Activated CD4-positive, alpha-beta T cell treated with anti-CD3 and anti-CD28 coated beads, Interleukin-2, Interleukin-6, amounts not matched to agents 100 ng/mL and 50 ng/mL, durations not matched to agents 16 hours and 8 hours (primary cell): ENCODE data around the gene FILIP1L.

Source experiments
- DNase-seq: peaks from one replicate; pipeline ENCODE4 v3.0.0-alpha.2; 2020

The FILIP1L gene

DNA sequence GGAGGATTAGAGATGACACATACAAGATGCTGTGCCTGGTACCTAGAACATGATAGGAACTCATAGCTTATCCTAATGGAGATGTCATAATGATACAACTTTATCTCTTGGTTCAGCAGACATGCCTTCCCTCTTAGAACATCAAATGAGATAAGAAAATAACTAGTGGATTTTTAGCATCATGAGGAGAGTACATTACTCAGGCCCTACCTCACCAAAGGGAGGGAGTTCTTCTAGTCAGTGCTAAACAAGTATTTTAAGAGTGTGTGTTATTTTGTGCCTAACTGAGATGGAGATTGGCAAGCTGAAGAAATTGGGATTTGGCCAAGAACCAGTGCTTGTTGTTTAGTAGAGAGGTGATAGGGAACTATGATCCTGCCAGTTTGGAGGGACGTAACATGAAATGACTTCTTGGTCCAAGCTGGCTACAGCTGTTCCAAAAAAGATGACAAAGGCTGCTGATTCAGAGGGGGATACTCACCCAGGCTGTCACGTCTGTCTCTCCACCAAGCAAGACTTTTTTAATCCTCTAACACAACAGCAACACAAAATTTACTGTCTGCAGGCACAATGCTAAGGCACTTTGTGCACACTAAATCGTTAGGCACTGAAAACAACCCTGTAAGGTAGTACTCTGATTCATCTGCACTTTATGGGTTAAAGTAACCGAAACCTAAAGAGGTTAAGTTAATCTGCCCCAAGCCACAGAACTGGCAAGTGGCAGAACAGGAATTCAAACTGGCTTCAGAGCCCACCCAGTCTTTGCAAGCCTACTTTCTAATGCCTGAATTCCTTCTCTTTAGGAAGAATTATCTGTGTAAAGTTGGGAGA, 170.2 kb downstream of the FILIP1L start:
- no peak for DNase-seq

DNA sequence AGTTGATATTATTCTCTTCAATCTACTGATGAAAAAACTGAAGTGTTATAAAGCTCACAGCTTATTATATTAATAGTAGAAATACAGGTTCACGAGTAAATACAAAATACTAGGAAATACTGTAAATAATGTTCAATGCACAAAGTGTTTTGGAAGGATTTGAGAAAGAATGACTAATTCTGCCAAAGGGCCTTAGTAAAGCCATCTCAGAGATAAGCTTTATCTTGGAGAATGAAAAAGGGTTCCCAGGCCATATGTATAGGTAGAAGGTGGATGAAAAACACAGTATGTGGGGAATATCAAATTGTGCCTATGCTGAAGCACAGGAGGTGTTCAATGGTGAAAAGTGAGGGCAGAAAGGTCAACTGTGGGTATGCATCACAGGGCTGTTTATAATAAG, 173.1 kb downstream of the FILIP1L start:
- no peak for DNase-seq

DNA sequence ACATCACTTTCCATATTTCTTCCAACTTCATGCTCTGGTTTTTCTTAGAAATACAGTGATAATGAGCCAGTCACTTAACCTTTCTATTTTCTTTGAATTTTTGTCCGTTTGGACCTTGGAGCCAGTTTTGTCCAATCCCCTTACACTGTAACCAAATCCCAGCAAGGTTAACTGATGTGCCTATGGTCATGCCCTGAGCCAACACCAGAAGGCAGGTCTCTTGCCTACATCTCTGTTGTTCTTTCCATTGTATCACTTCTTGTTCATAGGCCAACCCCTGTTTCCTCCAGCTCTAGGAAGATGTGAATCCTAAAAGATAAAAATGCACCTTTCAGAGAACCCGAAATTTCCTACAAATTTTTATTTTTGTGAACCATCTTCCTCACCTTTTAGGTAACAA, 174.0 kb downstream of the FILIP1L start:
- DNase-seq = no peak

DNA sequence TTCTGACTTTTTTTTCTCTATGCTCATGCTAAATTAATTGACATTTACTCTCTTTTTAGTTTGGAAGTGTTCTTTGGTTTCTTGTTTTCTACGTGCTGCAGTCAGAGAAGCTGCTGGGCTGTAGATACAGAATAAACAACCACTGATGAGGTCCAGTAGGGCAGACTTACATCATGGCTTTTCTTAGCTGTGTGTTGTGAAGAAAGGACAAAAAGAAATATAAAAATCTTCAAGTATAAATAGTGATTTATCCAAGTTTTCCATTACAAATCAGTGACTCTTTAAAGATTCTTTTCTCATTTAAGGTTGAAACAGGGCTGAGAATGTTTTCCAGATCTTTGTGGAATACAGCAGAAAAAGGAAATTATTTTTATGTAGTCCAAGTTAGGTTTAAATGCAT, 174.4 kb downstream of the FILIP1L start:
- DNase-seq = no peak

DNA sequence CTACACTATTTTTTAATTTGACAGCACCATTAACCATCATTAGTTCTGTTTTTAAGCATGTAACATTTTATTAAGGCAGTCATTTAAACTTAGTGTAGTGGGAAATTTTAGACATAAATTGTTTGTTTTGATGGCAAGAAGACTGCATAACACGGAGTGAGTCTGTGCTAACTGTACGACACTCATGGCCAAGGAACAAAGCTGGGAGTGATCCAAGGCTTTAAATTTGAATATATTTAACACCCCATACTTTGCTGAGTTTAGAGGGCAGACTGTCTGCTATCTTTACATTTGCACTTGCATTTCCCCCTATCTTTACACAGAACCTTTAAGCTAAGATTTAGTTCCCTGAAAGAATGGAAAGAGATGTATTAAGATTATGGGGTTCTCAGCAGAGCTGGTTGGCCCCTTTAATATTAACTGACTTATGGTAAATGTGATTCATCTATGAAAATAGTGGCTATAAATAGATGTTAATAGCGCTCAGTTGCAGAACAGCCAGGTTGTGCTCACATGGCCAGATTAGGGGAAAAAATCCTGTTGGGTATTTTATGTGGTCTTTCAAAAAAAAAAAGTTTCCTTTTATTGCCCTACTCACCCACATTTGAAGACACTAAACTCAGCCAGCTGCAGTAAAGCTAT, 175.9 kb downstream of the FILIP1L start:
- DNase-seq = no peak

DNA sequence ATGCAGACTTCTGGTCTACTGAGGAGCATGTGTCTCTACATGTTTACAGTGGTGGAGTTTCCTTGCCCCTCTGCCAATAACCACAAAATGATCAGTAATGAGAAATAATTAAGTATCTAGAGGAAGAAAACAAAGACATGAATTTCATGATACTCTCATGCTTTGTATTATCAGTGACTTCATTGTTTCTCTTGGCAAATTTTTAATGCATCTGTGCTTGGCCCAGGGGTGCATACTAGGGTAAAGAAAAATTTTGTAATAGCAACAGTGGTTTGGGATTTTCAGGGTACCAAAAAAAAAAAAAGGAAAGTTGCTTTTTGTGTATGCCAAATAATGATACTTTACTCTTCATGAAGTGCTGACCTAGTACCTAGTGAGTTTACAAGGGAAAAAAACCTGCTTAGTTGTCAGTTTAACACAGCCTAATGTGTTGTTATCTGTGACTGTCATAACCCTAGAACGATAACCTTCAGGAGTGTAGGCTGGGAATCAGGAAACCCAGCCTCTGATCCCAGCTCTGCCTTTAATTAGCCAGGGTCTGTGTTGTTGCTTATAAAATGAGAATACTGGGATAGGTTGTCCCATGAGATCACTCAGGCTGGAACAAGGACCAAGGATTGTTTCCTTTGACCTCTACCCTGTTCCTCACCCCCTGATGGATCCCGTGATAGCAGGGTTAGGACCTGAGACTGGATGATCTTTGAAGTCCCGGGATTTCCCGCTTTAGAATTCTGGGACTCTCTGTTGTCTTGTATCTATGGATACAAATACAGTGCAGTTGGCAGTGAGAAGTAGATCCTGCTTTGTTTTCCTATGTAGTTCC, 179.1 kb downstream of the FILIP1L start:
- DNase-seq = no peak

DNA sequence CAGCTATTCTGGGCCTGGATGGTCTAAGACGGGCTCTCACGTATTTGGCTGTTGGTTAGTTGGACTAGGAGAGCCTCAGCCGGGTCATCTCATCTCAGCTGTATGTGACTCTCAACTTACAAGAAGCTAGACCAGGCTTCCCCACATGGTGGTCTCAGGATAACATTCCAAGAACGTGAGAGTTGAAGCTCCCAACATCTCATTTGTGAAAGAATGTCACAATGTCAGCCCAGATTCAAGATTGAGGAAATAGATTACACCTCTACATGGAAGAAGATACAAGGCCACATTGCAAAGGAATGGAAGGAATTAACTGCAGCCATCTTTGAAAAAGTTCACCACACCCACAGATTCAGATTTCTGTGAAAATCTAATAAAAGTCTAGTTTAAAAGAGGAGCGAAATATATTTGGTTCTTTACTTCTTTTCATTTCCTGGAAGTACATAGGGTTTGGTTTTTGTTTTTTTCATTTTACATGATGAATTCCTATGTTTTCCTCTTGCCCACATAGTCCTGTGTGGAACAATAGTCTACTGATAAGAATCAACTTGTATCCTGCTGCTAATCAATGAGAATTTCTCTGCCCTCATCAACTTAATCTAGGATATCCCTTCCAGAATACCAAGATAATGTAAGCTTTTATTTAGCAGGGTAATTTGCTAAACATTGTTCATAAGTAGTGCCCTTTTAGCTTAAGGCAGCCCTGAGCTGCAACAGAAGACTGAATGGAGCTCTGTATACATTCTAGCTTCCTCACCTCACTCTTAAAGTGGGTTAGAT, 180.1 kb downstream of the FILIP1L start:
- no peak for DNase-seq

DNA sequence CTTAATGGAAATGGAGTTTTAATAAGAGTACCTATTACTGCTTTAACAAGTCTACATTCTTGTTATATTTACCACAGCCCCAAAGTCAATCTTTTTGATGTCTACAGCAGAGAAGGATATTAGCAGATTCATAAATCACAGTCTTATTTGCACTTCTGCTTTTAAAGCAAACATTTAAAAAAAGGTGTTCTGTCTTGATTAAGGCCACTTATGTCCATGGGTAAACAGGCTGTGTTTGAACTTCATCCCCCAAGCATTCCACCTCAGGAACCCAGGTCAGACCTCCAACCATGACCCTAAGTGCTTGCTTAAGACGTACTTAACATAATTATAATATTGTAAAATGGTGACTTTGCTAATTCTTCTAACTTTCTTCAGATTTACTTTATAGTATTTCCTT, 183.2 kb downstream of the FILIP1L start:
- no peak for DNase-seq

DNA sequence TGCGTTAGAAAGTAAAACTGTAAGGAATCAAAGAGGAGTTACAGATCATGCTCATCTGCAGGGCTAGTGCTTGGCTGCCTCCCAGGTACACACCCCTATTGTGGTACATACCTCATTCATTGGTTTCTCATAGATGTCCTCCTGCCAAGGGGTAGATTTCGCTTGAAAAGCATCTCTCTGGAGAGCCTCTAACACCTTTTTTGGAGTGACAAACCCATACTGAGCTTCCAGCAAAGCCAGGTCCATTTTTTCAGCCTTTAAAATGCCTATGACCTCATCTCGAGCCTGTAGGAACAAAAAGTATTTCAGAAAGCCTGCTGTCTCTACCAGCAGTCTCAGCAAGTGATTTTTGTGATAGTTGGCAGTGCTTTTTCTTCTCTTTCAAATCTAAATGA, 184.6 kb downstream of the FILIP1L start:
- no peak for DNase-seq

DNA sequence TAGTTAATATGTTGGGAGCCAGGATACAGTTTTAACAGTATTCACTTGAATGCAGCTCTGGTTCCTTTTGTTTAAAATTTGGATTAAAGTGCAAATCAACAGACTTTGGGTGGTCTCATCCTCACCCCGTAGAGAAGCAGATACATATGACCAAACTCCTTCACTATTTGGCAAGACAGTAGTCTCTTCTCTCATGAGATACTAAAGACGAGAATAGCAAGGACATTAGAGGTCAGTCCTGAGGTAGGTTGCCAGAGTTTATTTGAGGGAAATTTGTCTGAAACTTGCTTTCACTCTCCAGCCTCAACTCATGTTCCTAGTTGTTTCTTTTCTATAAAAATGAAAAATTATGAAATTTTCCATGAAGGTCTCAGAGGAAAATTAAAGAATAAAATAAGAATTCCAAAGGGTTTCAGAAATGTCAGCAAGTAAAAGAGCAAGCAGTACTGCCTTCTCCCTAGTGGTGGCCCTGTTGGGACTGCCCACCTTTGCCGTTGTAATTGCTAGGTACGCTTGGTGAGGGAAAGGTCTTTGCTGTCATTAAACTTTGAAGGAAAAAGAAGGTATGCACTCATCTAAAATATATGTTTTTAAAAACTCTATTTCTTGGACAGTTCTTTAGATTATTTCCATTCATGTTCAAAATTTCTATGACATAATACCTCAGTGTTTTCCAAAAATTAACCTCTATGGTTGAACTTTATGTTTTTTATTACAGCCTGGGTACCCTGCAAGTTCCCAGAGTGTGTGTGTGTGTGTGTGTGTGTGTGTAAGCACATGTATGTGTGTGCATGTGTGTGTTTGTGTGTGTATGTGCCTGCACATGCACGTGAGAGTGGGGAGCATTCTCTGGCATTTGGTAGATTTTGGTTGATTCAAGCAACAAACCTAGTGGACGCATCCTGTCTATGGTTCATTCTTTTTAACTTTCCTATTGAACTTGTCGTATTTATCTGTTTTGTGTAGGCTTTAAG, 185.2 kb downstream of the FILIP1L start:
- no peak for DNase-seq

DNA sequence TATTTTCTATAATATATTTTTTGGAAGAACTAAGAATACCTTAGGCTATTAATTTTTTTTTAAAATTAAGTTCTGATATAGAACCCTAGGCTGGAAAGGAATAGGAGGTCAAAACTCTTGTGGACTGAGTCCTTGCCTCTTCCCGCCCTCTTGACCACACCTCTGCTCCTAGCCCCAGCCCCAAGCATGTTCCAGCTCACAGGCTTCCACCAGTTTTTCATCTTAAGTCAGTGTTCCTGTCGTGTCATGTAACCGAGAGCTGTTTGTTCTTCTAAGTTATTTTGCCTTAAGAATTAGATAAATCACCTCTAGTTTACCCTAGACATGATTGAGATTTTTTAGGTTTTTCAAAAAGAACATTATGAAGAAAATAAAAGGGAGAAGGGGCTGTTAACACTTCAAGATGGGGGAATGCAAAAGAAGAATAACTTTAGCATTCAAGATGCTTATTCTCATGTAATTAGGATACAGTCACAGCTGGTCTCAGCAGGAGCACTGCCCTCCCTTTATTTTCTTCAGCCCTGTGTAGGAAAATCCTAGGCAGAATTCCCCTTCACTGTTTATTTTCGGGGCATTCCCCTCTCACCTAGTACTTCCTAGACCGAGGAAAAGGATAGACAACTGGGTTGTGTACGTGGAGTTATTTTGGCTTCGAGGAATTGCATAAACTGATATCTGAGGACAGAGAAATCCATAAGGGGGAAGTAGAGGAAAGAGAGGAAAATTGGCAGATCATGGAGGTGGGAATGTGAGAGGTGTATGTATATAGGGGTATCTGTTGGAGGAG, 186.4 kb downstream of the FILIP1L start:
- no peak for DNase-seq

DNA sequence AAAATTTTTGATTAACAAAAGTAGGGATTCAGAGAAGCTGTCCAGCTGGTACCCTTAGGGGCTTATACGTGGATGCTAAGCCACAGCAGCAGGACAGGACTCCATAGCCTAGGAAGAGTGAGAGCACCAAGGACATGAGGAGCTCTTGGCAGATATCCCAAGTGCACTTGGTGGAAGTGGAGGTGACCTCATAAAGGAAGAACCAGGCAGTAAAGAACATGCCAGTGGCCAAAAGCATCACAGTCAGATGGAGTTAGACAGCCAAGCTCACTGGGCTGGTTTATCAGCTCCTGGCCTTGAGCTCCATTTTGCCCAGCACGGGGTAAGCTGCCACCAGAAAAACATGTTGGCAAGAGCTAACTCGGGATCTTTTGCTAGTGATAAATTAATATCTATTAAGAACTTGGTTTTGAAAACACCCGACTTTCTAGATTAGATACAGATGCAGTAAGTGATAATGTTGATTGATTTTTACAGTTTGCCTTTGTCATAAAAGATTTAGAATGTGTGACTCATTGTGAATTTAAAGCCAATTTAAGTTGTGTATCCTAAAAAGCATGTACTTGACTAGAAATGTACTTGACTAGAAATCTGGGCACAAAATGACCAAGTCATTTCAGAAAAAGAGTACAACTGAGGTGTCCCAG, 188.6 kb downstream of the FILIP1L start:
- no peak for DNase-seq

DNA sequence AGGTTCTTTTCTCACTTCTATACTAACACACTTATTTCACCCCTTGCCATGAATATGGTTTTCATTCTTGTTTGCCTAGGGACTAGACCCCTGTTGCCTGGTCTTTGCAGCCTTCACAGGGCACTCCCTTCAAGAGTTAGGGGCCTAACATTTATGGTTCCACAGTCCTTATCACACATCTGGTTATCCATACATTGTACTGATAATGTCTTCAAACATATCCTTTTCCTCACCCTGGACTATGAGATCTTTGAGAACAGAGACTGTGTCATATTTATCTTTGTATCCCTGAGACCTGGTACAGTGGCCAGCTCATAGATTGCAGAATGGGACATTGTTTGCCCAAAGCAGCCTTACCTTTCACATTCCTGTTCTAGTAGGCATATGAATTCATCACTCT, 190.4 kb downstream of the FILIP1L start:
- no peak for DNase-seq

DNA sequence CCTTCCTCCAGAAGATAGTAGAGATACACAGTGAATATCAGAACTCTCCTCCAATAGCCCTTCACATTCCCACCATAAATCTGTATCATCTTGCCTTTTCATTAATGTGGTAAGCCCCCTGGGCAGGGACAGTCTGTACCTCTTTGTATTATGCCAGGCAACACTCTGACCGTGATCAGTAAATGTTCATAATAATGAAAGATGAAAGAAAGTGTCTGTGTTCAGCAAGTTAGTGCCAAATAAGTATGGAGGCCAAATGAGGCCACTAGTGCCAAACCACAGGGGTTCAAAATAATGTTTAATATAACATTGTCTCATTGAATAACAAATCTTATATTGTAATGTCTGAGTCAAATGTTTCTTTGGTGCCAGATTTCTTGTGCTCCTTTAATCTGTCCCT, 192.3 kb downstream of the FILIP1L start:
- DNase-seq = no peak

DNA sequence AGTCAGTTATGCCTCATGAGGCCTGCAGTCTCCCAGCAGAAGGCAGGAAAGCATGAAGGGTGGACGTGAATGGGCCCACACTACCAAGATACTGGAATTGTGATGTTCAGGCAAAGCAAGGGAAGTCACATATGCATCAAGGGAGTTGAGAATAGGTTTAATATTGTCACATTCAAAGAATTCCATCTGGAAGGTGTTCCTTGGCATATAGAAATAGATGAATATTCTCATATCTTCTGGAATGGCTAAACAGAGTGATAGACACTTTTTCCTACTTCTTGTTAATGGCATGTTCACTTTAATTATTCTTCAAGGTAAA, 193.0 kb downstream of the FILIP1L start:
- DNase-seq = no peak

DNA sequence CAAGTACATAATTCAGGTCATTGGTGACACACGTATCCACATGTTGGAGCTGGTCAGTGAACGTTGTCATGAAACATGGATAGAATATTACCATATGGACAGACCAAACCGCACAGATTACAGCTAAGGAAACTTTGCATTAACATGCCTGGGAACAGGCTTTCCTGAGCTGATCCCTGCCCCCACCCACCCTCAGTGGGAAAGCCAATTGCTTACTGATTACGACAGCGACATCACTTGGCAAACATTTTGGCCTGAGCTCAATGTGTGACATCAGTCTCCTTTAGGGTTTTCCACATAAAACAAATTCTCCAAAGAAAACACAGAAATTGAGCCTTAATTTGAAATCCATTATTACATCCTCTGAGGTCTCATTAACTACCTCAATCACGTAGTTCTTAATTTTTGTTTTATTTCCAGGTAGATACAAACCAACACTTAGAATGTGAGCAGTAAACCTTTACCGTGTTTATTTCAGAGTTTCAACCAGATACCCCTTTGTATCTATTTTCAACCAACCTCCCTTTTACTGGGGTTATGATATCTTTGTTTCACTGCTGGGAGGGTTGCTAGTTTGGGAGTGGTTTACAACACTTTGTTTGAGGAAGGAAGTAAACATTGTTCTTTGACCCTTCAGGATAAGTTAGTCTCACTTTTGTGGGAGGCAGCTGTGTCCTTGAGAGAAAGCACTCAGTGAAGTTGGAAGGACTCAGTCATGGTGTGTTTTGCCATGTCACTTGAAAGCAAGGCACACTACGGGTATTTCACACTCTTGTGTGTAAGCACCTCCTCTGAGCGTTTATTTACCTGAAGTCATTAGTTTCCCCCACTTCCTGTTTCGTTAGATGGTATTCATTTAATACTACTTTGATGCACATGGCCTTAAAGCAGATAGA, 193.6 kb downstream of the FILIP1L start:
- no peak for DNase-seq

DNA sequence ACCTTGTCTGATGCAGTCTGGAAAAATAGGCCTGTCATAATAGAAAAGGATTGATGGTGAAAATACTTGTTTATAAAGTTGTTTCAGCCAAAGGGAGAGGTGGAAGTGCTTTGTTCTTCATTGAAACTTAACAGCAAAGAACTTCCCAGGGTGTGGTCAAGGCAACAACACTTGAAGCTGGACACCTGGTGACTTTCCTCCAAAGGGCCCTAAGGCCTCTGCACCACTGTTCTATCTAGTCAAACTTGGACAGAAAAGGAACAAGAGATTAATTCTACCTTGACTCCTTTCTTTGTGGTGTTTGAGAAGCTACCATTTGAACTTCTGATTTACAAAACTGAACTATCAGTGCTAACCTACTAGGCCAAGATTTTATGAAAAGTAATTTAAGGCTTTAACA, 194.6 kb downstream of the FILIP1L start:
- no peak for DNase-seq

DNA sequence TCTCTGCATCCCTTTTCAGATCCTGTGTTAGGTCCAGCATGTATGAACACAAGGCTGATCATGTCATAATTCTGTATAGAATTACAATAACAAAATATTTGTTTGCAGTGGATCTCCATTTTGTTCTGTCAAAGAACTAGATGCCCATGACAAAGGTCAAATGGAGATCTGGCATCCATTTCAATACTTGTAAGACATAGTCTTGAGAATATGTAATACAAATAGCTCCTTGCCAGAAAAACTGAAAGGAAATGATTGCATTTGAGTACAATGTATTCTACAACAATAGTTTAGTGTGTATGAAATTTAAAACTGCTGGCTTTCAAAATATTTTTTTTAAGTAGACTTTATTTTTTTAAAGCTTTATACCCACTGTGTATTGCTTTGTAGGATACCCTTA, 195.6 kb downstream of the FILIP1L start:
- no peak for DNase-seq

DNA sequence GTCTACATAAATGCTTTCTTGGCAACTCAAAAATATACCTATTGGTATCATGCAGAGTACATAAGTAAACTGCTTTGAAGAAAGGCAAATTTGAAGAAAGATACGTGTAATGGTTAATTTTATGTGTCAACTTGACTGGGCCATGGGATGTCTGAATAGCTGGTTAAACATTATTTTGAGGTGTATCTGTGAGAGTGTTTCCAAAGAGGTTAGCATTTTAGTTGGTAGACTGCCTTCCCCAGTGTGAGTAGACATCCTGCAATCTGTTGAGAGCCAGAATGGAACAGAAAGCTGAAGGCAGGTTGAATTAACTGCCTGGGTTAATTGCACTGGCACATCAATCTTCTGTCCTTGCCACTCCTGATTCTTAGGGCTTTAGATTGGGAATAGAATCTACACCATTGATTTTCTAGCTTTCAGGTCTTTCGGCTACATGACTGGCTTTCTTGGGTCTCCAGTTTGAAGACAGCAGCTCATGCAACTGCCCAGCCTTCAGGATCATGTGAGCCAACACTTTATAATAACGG, 198.3 kb downstream of the FILIP1L start:
- DNase-seq = no peak
